NCI-H2171 (cell line): ENCODE results near the gene ZSWIM5.
"Not testable (repeated sequence)": the region's sequence is repeated elsewhere in the genome, so short reads cannot be mapped to it uniquely, and the experiment has no call there.

Experiments used
- DNase-seq: peaks from one replicate; lab custom pipeline; 2025; lab: John Stamatoyannopoulos, UW

Gene ZSWIM5

GRCh38 chr1:45205910-45206721 is at the start of gene ZSWIM5:
TSS of gene ZSWIM5 (minus strand) at chr1:45206605. CDS start at chr1:45206350, 255 bp downstream.
- DNase-seq, result peak; percentile 82

- DNase-seq, result no peak
These were observed 48.1 kb upstream of the ZSWIM5 start for GRCh38 chr1:45254490-45254889.

- DNase-seq, result no peak
These were observed 44.1 kb upstream of the ZSWIM5 start for GRCh38 chr1:45250544-45250943.

- not testable (repeated sequence) for DNase-seq
These were observed 41.6 kb upstream of the ZSWIM5 start for GRCh38 chr1:45248004-45248403.

- DNase-seq, result no peak
These were observed 40.4 kb upstream of the ZSWIM5 start for GRCh38 chr1:45246760-45247159.

- DNase-seq, result not testable (repeated sequence)
These were observed 40.0 kb upstream of the ZSWIM5 start for GRCh38 chr1:45246359-45246758.

GRCh38 chr1:45244660-45245059 is 38.3 kb upstream of the ZSWIM5 start:
- no peak for DNase-seq

GRCh38 chr1:45243476-45244343 is 37.3 kb upstream of the ZSWIM5 start:
- DNase-seq, result no peak

- no peak for DNase-seq
These were observed 32.4 kb upstream of the ZSWIM5 start for GRCh38 chr1:45238846-45239245.

GRCh38 chr1:45236136-45236535 is 29.7 kb upstream of the ZSWIM5 start:
- DNase-seq, result no peak

- no peak for DNase-seq
These were observed 24.1 kb upstream of the ZSWIM5 start for GRCh38 chr1:45230537-45230936.

GRCh38 chr1:45225598-45225997 is 19.2 kb upstream of the ZSWIM5 start:
- no peak for DNase-seq

GRCh38 chr1:45223710-45224109 is 17.3 kb upstream of the ZSWIM5 start:
- not testable (repeated sequence) for DNase-seq

GRCh38 chr1:45221716-45222115 is 15.3 kb upstream of the ZSWIM5 start:
- no peak for DNase-seq

GRCh38 chr1:45216861-45217260 is 10.5 kb upstream of the ZSWIM5 start:
- no peak for DNase-seq

- DNase-seq, result no peak
These were observed 9.8 kb upstream of the ZSWIM5 start for GRCh38 chr1:45216200-45216541.

- DNase-seq, result no peak
These were observed 9.2 kb upstream of the ZSWIM5 start for GRCh38 chr1:45215485-45216199.

GRCh38 chr1:45213892-45214291 is 7.5 kb upstream of the ZSWIM5 start:
- no peak for DNase-seq

GRCh38 chr1:45211076-45211475 is 4.7 kb upstream of the ZSWIM5 start:
- DNase-seq, result no peak

GRCh38 chr1:45206808-45207623 is 611 bp upstream of the ZSWIM5 start:
- peak; percentile 60 for DNase-seq
